ENCODE measurements around the gene NCBP3.

The NCBP3 gene

DNA sequence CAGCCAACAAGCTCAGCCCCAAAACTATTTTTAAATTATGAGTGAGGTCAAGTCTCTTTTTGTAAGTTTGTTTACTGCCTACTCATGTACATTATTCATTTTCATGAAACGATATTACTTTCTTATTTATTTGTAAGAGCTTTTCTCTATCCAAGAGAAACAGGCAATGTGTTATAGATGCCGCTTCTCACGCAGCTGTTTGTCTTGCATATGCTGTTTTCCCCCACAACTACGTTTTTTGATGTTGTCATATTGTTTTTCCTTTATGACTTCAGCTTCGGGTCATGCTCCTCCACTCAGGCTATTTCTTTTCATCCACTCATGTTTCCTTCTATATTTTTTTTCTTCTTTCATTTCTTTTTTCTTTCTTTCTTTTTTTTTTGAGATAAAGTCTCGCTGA lies 65.1 kb downstream of the NCBP3 start:
- no peak for DNase-seq

DNA sequence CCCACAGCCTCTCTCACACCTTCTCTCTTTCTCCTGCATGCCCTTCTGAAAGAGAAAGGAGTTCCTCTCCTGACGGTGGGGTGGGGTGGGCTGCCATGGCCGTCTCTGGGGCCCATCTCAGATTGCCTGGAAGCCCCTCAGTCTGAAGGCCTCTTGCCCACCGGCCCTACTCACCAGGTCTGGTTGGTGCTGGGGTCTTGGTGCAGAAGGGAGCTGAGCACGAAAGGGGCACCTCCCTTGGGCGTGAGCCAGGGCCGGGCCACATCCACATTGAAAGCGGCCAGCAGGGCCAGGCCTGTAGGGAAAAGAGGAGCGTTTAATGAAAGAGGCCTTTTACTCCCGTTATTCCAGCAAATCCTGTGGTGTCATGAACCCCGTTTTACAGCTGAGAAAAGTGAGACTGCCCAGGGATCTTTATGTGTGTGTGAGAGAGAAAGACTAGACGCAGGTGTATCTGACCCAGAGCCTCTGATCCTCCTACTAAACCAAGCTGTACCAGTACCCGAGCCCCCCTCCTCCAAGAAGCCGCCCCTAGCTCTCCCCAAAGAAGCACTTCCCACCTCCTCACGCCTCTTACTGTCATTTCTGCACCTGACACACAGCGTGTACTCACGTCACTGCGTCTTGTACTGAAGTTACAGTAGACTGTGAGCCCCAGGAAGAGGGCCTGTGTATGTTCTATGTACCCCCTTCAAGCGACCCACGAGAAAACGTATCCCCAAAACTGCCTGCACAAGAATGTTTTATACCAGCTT lies 68.5 kb downstream of the NCBP3 start:
- DNase-seq = no peak

DNA sequence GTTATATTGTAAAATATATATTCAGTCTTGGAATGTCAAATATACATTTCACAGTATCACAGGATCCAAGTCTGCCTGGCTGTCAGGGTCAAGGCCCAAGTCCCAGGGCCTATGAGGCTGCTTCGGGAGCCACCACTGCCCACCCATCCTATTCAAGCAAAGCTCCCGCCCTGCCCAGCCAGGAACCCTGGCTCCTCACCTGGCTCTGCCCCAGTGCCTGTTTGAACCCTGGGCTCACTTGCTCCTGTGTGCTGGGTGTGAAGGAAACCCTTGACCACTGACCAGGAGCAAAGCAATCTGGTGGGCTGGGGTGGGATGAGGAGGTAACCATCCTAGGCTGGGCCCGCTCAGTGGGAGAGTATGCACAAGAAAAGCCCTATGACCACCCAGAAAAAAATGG lies 72.1 kb downstream of the NCBP3 start:
- DNase-seq = no peak

DNA sequence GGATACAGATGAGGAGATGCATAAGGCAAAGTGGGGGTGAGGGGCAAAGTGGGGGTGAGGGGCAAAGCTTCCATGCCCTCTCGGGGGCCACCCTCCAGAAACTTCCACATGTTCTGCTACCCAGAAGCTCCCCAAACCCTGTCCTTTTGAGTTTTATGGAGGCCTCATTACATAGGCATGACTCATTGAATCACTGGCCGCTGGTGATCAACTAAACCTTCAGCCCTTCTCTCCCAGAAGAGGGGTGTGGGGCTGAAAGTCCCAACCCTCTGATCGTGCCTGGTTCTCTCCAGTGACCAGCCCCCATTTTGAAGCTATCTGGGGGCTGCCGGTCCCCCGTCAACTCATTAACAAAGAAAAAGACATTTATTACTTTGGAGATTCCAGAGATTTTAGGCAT lies 72.5 kb downstream of the NCBP3 start:
- DNase-seq = no peak

DNA sequence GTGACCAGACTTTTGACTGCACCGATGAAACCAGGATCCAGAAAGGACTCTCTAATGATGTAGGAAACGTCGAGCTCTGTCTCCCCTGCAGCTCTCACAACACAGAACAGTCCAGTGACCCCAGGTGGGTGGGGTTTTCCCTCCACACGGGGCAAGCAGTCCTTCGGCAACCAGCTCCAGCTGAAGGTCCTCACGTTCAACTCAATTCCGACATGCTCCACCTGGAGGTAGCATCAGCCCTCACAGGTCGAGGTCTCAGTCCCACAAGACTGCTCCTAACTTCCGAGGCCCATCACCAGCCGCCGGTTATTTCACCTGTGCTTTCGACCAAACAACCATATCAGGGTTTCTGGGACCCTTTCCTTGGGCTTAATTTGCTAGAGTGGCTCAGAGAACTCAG lies 73.3 kb downstream of the NCBP3 start:
- no peak for DNase-seq

DNA sequence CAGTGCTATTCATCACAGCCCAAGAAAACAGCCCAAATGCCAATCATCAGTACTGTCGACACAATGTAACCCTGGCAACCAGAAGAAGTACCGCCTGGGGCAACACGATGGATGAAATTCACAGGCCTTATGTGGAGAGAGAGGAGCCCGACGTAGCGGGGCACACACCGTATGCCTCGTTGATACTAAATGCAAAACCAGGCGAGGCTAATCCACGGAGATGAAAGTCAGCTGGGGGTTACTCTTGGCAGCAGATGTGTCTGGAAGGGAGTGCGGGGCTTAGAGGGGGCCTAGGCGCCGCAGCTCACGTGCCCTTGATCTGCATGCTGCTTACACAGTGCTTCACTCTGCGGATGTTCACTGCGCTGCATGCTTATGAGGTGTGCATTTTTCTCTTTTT lies 74.9 kb downstream of the NCBP3 start:
- DNase-seq = peak; percentile 23

DNA sequence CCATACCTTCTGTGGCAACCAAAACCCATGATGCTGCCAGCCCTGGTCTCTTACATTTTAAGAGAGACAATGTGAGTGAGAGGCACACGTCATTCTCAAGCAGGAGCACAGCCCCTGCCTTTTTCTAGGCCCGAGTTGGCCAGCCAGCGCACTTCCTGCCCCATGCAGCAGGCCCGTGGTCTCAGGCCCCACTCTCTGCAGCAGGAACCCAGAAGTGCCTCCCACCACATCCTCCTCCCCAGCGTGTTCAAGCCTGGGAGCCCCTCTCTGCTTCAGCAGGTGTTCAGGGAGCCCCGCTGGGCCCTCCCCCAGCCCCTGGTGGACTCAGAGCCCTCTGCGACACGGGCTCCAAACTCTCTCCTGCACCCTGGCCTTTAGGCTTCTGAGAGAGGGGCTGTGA lies 75.6 kb downstream of the NCBP3 start:
- DNase-seq = peak; percentile 41

DNA sequence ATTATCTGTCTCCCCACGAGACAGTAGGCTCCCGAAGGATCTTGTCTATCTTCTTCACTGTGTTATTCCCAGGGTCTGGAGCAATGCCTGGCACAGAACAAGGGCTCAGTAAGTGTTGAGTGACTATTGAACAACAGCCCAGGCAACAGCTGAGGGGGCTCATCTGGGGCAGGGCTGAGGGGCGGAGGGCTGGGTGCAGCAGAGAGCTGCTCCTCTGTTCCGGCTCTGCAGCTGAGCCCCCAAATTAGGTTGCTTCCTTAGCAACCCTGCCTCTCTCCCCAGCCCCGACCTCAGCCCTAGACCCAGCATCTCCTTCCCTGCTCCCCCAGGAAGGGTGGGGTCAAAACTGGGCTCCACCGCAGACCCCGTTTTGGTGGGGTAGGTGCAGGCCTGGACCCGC lies 77.3 kb downstream of the NCBP3 start:
- DNase-seq = no peak

DNA sequence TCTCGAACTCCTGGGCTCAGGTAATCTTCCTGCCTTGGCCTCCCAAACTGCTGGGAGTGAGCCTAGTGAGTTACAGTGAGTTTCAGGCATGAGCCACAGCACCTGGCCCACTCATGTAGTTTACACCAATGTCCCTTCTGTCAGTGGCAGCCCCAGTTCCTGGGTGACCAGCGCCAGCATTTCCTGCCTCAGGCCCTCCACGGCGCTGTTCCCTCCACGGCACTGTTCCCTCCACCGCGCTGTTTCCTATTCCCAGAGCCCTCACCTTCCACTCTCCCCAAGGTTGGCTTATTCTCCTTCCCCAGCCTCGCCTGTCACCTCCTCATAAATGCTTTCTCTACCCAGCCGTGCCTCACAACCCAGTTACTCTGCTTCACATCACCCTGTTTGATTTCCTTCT lies 77.7 kb downstream of the NCBP3 start:
- no peak for DNase-seq

DNA sequence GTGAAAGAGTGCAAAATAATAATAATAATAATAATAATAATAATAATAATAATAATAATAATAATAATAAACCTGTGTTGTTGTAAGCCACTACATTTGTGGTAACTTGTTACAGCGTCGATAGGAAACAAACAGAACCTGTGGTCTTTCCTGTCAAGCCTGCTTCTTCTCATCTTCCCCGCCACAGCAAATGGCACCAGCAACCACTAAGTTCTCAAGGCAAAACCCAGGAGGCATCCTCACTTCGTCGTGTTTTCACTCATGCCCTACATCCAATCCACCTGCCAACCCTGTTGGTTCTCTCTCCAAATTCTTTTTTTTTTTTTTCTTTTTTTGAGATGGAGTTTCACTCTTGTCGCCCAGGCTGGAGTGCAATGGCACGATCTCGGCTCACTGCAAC lies 79.3 kb downstream of the NCBP3 start:
- DNase-seq = peak; percentile 36

DNA sequence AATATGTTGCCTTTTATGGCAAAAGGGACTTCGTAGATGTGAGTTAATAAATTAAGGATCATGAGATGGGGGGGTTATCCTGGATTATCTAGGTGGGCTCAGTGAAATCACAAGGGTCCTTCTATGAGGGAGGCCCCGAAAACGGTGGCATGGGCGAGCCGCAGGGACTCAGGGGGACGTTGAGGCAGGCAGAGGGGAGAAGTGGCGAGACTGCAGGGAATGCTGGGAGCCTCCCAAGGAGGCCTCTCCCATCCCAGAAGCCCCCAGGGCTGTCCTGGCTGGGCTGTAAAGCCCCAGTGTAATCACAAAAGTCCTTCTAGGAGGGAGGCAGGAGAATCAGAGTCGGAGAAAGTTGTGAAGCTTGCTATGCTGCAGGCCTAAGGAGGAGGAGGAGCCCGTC lies 80.1 kb downstream of the NCBP3 start:
- DNase-seq = no peak

DNA sequence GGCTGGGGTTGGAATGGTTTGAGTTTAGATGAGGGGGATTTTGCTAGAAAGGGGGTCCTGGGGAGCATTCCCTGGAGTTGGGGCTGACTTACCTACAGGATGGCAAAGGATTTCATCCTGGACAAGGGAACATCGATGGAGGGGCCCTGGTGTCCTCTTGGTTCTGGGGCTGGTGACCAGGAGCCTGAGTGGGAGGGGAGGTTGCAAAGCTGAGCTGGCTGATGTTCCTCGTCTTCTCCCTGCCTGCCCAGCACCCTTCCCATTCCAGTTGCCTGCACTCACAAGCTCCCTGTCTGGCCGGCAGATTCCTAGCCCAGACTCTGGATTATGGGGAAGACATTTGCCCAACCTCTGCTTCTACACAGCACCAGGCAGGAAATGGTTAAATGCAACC lies 82.3 kb downstream of the NCBP3 start:
- no peak for DNase-seq

DNA sequence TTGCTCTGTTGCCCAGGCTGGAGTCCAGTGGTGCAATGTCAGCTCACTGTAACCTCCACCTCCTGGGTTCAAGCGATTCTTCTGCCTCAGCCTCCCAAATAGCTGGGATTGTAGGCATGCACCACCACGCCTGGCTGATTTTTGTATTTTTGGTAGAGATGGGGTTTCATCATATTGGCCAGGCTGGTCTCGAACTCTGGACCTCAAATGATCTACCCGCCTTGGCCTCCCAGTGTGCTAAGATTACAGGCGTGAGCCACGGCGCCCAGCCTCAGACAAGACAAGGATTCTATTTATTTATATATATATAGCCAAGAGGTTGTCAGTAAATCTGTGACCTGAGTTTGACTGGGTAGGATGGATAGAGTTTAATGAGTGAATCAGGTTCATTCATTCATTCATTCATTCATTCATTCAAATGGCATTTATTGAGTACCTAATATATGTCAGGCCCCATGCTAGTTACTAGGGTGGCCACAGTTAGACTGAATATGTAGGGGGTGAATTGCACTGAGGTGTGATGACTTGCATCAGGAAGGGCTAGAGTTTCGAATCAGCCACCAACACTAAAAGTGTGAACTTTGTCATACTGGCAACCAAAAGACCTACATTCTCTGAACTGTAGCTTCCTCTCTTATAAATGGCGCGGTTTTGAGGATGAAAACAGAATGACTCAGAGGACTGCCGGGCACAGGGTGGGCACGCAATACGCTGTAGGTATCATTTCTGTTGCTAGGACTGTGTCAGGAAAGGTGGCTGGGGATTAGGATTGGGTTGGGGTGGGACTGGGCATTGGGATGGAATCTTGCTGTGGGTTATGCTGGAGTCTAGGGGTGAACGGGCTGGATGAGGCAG lies 82.9 kb downstream of the NCBP3 start:
- peak; percentile 48 for DNase-seq

DNA sequence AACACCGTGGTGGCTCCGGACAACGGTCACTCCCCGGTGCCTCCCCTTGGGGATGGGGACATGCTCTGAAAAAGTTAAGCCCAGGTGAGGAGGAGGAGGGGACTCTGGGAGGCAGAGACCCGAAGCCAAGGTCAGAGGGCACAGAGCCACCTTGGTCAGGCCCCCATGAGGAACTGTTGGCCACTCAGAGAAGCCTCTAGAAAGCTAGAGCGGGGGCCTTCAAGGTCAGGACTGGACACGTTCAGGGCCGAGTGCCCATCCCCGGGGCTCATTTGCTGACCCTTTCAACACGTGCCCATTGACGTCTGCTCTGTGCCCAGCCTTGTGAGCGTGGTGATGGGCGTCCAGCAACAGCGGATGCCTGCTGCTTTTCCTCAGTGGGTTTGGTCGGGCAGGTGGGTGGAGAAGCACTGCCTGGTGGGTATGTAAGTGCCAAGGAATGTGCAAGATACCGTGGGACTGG lies 84.1 kb downstream of the NCBP3 start:
- DNase-seq = no peak

DNA sequence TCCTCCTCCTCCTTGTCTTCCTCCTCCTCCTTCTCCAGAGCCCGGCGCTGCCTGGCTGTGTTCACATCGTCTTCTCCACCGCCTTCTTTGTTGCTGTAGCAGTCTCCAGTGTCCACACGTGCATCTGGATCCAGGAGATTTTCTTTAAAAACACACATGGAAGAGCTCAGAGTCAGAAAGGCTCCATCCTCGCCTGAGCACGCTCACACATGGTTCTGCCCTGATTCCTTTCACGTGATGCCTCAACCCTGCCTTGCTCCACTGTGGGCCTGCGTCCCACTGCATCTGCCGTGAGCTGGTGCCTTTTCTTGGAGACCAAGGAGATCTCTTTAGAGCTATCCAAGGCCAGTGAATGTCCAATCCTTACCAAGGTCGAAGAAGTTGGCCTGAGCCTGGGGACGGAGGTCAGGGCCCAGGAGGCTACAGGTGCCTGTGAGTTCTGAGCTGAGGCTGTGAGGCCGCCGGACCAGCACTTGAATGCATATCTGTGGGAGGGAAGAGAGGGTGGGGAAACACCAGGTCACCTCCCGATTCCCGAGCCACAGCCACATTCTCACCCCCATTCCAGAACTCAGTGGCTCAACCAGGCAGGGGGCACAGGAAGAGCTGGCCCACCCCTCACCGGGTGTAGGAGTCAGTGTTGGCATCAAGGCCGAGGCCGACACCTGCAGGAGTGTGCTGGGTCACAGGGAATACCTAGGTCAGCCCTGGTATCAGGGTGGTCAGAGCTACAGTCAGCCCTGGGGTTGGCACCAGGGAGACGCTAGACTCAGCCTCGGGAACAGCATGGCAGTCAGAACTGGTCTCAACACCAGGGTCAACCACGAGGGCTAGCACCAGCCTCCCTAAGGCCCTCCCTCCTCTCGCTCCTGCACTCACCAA lies 84.8 kb downstream of the NCBP3 start:
- no peak for DNase-seq

DNA sequence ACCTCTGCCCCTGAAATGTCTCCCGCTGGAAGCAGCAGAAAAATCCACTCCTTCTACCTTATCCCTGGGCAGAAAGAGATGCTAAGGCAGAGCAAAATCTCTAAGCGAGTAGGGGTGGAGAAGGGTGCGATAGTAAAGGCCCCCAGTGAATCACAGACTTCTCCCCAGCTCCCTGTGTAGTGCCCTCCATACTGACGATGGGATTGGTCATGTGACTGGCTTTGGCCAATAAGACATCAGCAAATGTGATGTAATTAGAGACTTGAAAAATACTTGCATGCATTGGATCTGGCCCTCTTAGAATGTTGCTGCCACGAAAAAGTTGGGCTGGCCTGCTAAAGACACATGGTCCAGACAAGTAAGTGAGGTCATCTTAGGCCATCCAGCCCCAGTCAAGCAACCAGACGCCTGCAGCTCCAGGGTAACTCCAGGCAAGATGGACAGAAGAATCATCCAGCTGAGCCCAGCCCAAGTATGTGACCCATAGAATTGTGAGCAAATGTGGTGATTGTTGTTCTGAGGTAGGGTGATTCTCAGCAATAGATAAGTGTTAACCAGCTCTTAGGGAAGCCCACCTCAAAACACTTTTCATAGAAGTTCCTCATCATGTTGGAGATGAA lies 86.3 kb downstream of the NCBP3 start:
- DNase-seq = no peak

DNA sequence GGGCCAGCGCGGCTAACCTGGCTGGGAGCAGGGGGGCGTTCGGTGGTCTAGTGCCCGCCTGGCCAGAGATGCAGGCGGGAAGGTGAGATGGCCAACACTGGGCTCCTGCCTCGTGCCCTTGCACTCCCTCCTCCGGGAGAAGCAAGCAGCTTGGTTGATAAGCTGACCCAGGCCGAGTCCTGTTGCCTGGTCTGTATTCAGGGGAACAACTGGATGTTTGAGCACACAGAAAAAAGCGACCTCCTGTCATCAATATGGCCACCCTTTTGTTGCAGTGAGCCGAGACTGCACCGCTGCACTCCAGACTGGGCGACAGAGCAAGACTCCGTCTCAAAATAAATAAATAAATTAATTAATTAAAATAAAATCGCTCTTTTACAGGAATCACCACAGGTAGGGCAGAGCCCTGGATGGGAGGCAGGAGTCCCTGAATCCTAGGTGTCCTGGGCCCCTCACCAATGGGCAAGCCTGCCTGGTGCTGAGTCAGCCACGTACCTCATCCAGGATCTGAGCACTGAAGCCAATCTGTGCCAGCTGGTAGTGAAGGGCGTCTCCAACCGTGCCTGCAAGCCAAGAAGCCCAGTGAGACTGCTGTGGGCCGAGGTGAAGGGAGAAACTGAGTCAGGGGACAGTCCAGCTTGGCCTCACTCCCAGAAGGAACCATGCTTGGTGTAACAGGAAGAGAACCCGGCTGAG lies 90.6 kb downstream of the NCBP3 start:
- no peak for DNase-seq

DNA sequence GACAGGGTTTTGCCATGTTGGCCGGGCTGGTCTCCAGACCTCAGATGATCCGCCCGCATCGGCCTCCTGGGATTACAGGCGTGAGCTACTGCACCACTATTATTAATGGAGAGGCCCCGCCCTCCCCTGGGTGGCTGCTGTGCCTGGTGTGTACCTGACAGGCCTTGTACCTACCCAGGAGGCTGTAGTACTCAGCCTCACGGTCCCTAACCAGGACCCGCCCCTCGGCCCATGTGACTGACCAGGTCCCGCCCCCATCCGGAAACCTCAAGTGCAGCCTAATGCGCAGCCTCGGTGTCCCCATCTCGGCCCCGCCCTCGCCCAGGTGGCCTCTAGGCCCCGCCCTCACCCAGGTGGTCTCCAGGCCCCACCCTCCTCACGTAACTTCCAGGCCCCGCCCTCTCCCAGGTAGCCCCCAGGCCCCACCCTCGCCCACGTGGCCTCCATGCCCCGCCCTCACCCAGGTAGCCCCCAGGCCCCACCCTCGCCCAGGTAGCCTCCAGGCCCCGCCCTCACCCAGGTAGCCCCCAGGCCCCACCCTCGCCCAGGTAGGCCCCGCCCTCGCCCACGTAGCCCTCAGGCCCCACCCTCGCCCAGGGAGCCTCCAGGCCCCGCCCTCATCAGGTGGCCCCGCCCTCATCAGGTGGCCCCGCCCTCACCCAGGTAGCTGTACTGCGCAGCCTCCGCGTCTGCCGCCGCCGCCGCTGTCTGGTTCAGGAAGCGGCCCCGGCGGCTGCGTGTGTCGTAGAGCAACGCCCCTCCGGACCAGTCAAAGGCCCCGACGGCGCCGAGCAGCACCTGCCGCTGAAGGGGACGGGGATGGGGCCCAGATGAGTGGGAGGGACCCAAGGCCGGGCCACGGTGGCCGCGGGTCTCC lies 91.3 kb downstream of the NCBP3 start:
- peak; percentile 82 for DNase-seq

DNA sequence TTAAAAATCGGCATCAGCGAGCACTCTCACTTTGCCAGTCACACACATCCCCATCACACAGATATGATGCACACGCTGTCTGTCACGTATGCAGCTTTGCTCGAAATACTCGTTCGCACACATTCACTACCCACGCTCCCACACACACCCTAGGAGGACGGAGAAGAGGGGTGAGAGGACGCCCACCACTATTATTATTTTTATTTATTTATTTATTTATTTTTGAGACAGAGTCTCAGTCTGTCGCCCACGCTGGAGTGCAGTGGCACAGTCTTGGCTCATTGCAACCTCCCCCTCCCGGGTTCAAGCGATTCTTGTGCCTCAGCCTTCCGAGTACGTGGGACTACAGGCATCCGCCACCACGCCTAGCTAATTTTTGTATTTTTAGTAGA lies 92.0 kb downstream of the NCBP3 start:
- no peak for DNase-seq

DNA sequence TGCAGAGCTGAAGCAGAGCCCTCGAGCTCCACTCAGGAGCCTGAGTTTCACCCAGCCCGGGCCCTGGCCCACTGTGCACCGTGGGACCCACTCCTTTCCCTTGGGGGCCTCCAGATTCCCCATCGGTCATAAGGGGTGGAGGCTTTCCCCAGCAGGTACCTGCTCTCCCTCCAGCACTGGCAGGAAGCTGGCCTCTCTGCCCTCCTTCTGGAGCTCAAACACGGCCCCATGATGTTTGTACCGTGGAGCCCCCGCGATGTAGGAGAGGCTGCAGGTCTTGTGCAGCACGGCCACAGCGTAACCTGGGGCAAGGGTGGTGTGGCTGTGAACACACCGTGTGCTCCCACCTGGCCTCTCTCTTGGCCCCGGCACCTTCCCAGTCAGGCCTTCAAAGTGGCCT lies 92.4 kb downstream of the NCBP3 start:
- no peak for DNase-seq
